SK-N-SH (cell line): ENCODE measurements around the gene HSPA1L.

Source experiments
- EP300 ChIP-seq, 2 experiments: IDR thresholded peaks; 2 replicates each; pipeline versions ENCODE4 v1.4.0 to v1.6.1; 2012; ENCODE audit warnings: borderline replicate concordance in 1 of 2, low read depth in 1 of 2, low read length in 1 of 2
- GABPA ChIP-seq: IDR thresholded peaks from 2 replicates; pipeline ENCODE4 v1.4.0; 2012; ENCODE audit warnings: low read depth, mild to moderate bottlenecking
- MEF2A ChIP-seq: IDR thresholded peaks from 2 replicates; pipeline ENCODE4 v1.4.0; 2012; ENCODE audit warnings: low read depth, borderline replicate concordance
- POLR2AphosphoS5 ChIP-seq: IDR thresholded peaks from 2 replicates; pipeline ENCODE4 v1.6.1; 2012; ENCODE audit warnings: low read depth, low read length
- USF1 ChIP-seq: IDR thresholded peaks from 2 replicates; pipeline ENCODE4 v1.4.0; 2012; ENCODE audit warnings: low read depth, borderline replicate concordance
- USF2 ChIP-seq: fragments of 150-350 bp; IDR thresholded peaks from 2 replicates; pipeline ENCODE4 v1.6.1; 2017; ENCODE audit warnings: antibody characterized with exemption, low read length, low read depth, borderline replicate concordance

- TF ChIP-seq EP300 (IDR thresholded peaks at IDR 0.05; ENCODE audit: borderline replicate concordance in 1 of 2, low read depth in 1 of 2, low read length in 1 of 2): no peak
- no peak for TF ChIP-seq USF2
- no peak for TF ChIP-seq POLR2AphosphoS5
- no peak for TF ChIP-seq GABPA
- no peak for TF ChIP-seq MEF2A
- no peak for TF ChIP-seq USF1
These were observed 48.9 kb downstream of the HSPA1L start for GRCh38 chr6:31765910-31766794.
